DLD1 (cell line): ENCODE results near the gene ADAM12.
"Not testable (repeated sequence)": the region's sequence is repeated elsewhere in the genome, so short reads cannot be mapped to it uniquely, and the experiment has no call there.

Source experiments
- in situ Hi-C: cut with HindIII; loops from 2 replicates; pipeline ENCODE4 v1.10.0; 2017; ENCODE audit warnings: low sequenced_read_pairs

The ADAM12 gene

DNA sequence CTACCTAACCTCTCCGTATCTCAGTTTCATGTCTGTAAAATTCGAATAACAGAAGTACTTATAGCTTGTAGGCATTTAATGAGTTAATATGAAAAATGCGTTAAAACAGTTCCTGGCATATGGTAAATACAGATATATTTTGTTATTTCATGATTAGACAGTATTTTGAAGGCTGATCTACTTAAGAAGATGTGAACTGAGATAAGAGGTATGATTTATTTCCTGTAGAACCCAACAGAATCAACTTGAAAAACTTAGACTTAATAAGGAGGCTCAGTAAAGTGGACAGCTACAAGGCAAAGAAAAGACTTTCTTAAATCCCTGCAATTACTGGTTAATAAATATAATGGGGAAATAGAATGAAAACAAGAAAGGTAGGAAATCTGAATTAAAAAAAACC lies 388.6 kb downstream of the ADAM12 start:
- in situ Hi-C loops: no loop called here

DNA sequence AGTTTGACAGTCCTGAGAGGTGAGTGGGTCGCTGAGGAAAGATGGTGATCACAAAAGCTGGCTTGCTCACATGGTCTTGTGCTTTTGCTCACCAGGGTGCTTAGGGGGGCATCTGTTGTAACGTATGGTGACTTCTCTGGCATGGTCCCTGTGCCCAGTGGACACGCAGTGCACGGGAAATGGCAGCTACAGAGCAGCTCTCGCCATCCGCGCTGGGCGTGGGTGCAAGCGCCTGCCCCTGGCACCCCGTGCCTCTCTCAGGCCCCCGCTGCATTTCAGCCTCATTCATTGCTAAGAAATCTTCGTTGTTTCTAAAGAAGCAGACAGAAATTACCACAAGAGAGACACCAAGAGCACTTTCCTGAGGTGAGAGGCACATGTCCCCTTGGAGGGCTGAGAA lies 390.7 kb downstream of the ADAM12 start:
- in situ Hi-C loops: no loop called here

DNA sequence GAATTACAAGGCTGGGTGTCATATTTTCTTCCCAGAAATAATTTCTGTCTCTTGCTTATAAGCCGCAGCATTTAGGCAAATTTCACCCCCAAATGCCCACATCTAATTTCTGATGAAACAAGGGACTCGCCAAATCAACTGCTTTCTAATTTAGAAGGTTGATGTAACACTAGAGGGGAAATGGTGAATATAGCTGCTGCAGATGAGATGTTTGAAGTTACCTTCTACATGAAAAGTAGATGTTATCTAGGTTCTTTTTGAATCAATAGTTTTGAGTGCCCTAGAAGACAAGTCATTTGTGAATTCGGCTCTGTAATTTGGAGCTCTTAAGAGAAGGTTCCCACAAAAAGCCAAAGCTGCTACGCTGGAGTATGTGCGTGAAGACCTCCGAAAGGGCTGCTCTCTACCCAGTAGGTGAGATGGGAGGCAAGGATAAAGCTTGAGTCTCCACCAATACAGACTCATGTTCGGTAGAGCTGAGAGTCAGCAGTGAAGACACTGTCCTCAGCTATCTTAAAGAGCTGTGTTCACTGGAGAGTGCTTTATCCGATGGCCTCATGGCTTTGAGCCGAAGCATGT lies 392.5 kb downstream of the ADAM12 start:
- in situ Hi-C loops: no loop called here

DNA sequence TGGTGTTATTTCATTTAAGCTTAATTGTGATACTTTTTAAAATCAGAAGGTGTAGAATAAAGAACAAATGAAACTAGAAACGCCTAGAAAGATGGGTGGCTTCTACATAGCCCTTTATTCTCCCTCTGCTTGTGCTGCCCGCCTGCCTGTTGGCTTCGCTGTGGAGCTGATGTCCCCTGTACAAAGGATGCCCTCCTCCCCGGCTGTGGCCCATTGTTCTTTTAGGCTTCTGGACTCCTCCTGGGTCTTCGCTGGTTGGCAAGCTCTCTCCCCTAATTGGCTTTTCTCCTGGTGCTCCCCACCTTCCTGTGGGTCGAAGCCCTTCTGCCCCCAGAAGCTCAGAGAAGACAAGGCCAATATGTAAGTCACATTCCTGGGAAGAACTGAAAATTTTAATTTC lies 393.7 kb downstream of the ADAM12 start:
- in situ Hi-C loops: no loop called here

DNA sequence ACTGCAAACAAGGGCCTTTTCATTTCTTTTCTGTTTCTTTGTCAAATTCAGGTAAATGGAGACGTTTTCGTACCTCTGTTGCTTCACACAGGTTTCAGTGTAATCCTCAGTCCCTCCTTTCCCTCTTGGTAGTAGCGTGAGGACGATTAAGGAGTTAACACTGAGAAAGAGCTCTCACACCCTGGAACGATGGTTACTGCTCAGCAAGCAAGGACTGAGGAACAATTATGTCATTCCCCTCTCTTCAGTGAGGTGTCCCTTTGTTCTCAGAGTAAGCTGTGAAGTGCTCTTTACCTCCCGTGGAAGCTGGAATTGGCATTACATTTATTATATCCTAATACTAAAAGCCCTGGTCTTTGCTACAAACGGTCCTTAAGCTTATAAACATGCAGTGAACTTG lies 396.0 kb downstream of the ADAM12 start:
- in situ Hi-C loops: no loop called here

DNA sequence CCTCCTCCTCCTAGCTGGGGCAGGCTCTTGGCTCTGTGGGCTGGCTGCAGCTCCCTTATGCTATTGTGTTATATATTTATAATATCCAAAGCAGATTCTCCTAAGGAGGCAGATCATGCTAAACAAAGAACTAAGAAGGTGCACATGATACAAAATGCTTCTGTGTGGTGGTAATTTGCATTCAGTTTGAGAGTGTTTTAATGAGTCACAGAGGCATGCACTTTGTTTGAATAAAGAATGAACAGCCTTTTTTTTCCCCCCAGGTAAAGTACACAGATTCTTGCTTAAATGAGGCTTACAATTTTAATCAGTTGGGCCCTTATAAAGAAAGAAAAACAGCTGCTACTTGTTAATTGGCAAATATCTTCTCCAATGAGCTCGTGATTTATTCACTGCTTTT lies 396.9 kb downstream of the ADAM12 start:
- in situ Hi-C loops: no loop called here

DNA sequence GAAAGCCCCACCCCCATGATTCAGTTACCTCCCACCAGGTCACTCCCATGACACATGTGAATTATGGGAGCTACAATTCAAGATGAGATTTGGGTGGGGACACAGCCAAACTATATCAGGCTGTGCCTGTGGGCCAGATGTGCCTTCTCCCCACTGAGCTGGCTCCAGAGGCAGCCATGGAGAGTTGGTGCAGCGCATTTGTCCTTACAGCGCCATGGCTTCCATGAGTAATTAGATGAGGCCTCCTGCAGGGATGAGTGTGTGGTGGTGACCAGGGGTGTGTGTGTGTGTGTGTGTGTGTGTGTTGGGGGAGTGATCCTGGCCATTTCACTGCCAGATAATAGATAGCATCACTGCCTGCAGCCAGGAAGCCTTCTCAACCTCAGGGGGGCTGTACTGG lies 397.3 kb downstream of the ADAM12 start:
- in situ Hi-C loops: no loop called here

DNA sequence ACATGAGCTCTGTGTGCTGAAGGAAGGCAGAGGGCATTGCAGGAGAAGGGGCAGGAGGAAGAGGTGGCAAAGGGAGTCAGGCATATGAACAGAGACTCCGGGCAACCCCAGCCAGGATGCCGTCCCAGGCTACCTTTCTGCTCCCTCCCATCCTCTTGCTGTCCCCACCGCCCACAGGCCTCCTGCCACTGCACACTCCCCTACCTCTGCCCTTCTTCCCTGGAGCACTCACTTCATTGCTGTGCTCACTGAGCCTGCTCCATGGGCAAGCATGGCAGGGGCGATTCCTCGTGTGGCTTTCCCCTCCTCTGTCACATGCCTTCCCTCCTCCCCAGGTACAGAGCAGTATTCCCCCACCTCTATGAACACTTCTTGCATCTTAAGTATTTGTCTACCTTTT lies 398.5 kb downstream of the ADAM12 start:
- in situ Hi-C loops: no loop called here

DNA sequence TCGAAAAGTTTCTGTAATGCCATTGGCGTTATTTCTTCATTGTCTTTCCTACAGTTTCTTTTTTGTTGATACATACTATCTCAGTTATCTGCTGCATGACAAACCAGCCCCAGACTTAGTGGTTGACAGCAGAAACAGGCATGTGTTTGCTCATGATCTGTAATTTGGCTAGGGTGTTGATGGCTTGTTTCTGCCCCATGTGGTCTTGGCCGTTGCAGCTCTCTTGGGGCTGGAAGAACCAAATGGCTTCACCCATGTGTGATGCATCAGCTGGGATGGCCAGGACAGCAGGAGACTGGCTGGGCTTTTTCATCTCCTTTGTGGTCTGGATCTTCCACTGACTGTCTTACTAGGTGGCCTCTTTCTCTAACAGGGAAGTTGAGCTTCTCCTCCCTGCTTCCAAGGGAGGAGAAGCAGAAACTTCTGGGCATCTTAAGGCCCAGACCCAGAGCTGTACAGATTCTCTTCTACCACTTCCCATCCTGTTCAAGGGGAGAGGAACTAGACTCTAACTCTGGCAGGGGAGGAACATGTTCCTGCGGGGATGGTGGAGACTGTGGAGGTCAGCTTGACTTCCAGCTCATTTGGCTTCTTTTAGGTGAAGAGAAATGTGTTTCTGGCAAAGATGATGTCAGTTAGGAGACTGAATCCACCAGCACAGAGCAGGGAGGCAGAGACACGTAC lies 402.6 kb downstream of the ADAM12 start:
- in situ Hi-C loops: no loop called here

DNA sequence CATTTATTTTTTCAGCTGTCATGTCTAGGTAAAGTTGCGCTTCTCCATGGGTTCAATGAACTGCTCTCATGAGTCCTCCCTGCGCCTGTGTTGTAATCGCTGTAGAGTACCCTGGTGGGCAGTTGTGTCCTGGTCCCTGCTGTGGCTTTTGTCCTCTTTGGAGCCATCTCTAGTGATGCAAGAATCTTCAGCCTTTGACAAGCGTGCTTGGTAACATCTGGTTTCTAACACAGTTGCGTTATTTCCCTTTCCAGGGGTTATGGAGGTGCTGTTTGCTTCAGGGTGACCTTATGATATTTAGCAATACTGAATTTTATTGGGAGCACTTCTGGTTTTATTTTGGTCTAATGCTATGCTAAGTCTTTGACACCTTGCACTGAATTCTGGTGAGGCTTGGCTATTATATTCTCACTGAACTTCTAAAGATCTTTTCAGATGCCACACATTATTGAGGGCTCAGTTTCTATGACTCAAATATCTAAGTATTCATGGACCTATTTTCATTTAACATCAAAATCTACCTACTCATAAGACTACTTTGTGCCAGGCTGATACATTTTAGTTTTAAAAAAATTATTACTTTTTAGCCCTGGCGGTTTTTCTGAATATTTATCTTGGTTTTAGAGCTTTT lies 403.3 kb downstream of the ADAM12 start:
- in situ Hi-C loops: no loop called here

DNA sequence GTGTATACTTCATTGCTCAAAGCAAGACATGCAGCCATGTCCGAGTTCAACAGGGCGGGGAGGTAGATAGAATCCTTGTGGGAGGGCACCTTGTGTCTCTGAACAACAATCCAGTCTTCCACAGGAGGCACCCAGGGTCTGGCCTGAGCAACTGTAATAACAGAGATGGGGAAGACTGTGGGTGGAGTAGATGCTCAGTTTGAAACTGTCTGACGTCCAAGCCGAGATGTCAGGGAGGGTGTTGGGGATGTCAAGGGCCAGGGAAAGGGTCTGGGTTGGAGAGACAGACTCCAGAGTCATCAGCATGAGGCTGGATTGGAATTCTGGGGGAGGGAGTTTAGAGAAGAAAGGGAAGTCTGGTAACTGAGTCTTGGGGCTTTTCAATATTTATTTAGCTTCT lies 403.9 kb downstream of the ADAM12 start:
- in situ Hi-C loops: no loop called here

DNA sequence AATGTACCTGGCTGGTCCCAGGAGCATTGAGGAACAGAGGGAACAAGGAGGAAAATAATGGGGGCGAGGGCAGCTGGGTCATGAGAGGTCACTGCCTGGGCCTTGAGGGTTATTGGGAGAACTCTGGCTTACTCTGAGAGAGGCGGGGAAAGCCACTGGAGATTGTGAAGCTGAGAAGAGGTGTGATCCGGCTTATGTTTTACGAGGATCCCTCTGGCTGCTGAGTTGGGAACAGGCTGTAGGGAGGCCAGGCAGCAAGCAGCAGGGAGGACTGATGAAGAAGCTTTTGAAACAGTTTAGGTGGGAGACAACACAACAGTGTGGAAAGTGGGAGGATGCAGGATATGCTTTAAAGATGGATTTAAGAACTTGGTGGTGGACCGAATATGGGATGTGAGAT lies 404.6 kb downstream of the ADAM12 start:
- in situ Hi-C loops: no loop called here

DNA sequence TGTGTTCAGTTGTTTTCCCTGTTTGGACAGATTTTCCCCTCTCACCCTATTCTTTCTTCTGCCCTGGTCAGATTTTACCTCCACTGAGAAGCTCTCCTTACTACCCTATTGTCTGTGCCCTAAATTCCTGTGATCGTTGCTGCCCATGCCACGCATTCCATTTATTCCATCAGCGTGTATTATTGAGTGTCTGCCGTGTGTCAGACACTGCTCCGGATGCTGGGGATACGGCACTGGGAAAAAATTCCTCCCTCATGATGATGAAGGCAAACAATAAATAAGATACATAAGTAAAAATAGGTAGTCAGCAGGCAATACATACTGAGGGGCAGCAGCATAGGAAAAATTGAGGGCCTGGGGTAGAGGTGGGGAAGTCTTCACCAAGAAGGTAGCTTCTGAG lies 405.1 kb downstream of the ADAM12 start:
- in situ Hi-C loops: no loop called here

DNA sequence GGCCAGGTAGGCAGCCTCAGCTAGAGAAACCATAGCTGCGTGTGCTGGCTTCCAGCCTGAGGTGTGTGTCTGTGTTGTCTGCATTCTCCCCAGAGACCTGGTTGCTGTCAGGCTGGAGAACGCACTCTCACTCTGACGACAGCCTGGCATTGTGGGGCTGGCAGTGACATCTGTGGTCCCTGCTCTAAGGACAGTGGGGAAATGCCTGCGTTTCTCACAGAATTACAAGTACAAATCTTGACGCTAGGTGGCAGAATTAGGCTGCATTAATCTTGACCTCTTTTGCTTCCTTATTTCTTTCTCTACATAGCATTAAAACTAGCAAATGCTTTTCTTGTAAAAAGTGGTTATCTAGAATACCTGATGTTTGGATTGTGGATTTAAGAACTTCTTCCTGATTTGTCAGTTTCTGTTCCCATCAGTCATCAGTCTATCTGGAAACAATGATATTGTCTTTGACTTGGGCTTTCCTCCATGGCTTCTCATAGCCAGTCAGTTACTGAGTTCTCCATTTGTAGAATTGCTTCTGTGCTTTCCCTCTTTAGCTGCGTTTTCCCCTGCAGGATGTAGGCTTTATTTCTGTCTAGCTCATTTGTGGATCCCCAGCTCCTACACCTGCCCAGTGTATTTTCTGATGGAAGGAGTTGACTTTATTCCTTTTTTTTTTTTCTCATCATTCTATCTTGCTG lies 405.9 kb downstream of the ADAM12 start:
- in situ Hi-C loops: no loop called here

DNA sequence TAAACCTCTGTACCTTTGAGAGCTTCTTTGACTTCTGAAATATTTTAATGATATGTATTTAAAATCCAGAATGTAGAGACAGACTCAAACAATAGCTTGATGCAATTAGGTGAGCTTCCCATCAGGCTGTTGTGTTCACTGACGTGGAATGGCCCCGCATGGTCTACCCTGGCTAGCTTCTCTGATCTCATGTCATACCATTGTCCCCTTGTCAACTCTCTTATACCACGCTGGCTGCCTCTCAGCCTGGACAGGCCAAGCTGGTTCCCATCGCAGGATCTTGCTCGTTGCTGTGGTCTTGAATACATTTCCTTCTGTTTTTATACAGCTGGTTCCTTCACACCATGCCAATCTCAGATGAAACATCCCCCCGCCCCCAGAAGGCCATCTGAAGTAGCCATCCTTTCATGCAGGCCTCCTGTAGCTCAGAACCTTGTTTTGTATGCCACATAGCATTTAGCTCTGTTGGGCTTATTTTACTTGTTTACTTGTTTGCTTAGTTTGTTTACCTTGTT lies 407.7 kb downstream of the ADAM12 start:
- in situ Hi-C loops: no loop called here

DNA sequence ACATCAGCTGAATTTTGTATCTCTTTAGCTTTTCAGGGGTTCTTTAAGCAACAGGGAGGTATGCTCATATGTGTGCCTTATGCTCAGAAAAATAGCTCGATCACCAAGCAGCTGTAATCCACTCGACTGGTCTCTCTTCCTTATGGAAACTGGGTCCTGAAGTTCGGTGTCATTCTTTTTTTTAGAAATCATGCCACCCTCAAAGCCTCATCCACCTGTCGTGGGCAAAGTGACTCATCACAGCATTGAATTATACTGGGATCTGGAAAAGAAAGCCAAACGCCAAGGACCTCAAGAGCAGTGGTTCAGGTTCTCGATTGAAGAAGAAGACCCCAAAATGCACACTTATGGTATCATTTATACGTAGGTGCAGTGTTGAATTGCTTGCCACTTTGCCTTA lies 408.3 kb downstream of the ADAM12 start:
- in situ Hi-C loops: no loop called here

DNA sequence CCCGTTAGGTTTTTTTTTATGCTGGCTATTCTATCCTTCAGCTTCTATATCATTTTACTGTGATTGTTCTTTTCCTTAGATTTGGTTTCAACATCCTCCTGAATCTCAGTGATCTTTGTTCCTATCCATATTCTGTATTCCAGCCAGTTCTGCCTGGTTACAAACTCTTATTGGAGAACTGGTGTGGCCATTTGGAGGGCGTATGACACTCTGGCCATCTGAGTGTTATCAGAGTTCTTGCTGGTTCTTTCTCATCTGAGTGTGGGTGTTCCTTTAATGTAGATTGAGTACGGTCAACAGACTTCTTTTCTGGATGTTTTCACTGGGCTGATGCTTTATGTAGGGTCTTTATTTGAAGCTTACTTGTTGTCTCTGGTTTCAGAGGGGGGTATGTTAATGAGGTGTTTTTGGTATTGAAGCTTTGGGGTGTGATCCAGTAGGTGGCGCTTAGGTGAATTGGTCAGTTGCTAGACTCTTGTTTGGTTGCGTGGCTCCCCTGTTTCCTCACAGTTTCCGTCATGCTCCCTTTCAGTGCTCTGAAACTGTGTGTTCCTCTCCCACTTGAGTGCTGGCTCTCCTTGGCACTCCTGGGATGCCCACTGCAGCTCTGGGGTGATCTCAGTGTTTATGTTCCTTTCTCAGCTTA lies 411.2 kb downstream of the ADAM12 start:
- in situ Hi-C loops: no loop called here

DNA sequence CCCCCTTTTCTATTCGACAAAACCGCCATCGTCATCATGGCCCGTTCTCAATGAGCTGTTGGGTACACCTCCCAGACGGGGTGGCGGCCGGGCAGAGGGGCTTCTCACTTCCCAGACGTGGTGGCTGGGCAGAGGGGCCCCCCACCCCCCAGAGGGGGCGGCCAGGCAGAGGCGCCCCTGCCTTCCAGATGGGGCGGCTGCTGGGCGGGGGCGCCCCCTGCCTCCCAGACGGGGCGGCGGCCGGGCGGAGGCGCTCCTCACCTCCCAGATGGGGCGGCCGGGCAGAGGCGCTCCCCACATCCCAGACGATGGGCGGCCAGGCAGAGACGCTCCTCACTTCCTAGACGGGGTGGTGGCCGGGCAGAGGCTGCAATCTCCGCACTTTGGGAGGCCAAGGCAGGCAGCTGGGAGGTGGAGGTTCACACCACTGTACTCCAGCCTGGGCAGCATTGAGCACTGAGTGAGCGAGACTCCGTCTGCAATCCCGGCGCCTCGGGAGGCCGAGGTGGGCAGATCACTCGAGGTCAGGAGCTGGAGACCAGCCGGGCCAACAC lies 418.1 kb downstream of the ADAM12 start:
- in situ Hi-C loops: not testable (repeated sequence)

DNA sequence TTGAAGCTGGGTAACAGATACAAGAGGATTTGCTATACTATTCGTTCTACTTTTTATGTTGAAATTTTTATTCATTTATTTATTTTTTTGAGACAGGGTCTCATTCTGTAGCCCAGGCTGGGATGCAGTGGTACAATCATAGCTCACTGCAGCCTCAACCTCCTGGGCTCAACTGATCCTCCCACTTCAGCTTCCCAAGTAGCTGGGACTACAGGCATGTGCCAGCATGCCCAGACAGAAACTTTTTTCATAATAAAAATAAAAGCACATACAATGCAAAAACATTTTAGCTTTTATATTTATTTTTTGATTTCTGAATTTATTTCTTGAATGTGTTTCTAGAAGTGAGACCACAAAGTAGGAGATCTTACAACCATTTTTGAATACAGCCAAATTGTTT lies 420.7 kb downstream of the ADAM12 start:
- in situ Hi-C loops: no loop called here

DNA sequence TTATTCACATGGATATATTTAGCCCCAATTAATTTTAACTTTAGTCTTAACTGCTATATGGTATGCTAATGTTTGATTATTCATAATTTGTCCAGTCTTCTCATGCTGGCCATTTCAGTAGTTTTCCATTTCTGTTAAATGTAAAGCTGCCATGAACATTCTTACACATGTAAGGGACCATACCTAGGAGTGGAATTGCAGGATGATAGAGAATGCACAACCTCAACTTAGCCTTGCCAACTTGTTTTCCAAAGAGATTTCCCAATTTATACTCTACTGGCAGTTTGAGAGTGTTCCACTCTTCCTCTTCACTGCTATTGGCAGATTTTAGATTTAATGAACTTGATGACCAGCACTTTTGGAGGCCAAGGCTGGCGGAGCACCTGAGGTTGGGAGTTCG lies 423.7 kb downstream of the ADAM12 start:
- in situ Hi-C loops: no loop called here
